ENCODE measurements around the gene ASIC1.
"Not testable (repeated sequence)": the region's sequence is repeated elsewhere in the genome, so short reads cannot be mapped to it uniquely, and the experiment has no call there.

Gene ASIC1

DNA sequence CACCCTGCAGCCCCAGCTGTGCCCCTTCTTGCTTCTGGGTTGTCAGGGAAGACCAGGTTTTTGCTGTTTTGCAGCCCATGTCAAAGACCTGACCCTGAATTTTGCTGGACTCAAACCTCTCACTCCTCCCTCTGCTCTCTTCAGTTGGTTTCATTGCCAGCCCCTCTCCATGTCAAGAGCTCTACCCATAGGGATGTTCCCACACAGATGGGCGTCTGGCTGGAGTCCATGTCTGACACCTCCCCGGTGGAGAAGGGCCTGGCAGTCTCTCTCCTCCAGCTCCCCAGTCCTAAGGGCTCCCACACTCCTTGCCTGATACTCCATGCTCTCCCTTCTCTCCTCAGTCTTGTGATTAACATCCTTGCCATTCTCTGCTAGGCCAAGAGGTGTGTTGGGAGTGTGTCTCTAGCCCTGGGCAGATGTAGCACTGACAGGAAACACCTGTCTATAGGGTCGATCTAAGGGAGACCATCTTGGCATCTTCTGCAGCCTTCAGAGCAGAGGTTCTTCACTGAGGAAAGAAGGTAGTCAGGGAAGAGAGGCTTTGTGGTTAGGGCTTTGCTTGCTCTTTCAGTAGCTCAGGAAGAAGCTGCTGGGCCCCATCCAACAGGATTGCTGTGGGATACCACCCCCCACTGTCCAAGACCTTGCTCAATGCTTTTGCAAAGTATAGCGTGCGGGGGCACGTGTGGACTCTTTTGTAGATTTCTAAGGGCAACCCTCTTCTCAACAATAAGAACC lies 4.7 kb downstream of the ASIC1 start:
- no peak for DNase-seq

DNA sequence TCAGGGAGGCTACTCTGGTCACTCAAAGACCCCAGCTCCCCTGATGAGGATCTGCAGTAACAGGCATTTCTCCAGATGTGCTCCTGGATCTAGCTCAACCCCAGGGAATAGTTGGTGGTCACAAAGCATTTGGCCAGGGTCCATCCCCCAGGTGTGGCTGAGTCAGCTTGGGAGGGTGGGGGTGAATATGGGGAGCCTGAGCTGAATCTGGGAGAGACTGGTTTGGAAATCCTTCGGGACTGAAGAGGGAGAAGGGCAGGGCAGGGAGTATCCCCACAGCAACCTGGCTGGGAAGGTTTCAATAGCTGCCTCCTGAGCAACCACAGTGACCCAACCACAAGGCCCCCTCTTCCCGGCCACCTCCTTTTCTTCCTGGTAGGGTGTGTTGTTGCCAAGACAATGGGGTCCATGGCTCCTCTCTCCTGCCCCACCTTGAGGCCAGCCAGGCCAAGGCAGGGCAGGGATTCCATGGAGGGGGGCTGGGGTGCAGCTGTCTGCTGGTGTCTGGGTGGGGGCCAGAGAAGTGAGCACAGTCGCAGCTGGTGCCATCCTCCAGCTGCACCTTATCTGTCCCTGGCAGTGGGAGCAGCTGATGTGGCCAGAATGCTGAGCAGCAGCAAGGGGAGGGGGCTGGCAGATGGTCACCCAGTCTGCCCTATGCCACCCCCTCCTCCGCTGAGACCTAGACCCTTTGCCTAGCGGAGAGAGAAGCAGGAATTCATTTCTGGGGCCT lies 5.5 kb downstream of the ASIC1 start:
- no peak for DNase-seq

DNA sequence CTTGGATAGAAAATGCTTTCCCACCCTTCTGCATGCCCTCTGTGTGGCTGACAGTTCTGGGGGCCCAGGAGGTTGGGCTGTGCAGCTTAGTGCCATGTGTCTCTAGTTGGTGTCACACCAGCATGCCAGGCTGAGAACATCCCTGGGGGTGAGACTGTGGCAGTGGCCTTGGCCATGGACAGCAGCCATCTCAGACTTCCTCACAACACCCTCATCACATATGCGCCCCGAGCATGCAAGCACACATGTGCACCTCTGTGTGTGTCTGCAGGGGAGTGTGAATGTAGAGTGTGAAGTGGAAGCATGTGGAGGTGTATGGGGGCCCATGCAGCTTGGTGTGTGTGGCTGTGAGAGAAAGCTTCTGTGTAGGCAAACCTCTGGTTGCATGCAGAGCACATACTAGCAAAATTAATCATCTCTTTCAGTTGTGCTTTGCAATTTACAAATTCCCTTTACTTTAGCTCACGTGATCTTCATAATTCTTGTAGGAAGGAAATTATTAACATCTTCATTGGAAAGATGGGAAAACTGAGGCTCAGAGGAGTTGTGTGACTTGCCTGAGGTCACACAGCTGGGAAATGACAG lies 8.4 kb downstream of the ASIC1 start:
- DNase-seq = no peak

DNA sequence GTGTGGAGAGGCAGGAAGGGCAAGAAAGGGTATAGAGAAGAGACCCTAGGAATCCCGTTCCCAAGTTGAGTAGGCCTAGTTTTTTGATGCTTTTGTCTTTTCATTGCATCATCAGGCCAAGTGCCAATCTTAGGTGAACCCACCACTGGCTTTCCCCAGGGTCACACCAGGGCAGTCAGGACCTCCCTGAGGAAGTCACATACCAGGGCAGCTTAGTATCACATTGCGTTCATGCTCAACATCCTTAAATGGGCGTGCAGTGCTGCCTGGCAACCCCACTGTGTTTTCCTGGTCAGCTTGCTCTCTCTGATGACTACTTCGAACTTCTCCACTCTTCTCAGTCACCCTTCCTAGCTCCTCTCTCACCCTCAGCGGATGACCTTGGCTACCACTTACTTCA lies 9.0 kb downstream of the ASIC1 start:
- peak; percentile 6 for DNase-seq

DNA sequence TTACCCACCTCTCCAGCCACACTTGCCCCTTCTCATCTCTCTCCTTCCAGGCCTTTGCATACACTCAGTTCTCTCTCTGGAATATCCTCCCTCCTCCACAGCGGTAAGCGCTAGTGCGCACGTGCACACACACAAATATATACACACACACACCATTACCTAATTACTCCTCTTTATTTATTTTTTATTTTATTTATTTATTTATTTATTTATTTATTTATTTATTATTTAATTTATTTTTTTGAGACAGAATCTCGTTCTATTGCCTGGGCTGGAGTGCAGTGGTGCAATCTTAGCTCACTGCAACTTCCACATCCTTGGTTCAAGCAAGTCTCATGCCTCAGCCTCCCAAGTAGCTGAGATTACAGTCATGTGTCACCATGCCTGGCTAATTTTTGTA lies 11.7 kb downstream of the ASIC1 start:
- DNase-seq = no peak

DNA sequence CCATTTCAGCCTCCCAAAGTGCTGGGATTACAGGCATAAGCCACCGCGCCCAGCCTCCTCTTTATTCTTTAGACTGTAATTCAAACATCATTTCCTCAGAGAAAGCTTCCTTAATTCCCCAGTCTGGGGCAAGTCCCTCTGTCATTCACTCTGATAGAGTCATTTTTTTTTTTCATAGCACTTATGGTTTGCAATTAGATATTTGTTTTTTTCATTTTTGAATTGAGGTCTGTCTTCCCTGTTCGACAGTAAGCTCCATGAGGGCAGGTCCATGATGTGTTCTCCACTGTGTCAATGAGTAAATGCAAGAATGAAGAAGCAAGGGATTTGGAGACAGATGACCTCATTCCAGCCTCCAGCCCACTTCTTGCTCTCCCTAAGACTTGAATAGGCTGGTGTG lies 12.1 kb downstream of the ASIC1 start:
- DNase-seq = no peak

DNA sequence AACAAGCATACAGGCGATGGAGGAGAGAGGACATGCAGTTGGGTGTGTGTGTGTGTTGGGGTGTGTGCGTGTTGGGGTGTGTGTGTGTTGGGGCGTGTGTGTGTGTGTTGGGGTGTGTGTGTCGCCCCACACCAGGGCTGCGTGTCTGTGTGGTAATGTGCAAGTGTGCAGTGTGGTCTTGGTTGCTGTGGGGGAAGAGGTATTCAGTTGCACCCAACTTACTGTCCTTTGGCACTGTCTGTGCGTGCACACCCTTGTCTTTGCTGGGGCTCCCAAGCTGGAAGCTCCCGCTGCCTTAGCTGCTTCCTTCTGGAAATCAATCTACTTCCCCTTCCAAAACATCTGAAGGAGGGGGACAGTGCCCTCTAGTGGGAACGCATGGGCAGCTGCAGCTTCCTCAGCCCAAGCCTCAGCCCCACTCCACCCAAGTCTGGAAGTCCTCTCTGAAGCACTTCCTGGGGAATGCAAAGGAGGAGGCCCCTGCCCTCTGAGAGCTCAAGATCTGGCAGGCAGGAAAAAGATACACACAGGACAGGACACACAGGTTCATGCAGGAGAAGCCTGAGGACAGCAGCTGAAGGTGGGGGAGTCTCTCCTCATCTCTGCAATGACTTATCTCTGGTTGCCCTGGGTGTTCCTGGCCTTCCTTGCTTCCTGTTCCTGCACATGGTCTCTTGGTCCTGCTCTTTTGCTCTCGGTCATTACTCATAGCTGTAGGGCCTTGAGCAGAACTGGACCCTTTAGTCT lies 13.1 kb downstream of the ASIC1 start:
- DNase-seq = peak; percentile 56

DNA sequence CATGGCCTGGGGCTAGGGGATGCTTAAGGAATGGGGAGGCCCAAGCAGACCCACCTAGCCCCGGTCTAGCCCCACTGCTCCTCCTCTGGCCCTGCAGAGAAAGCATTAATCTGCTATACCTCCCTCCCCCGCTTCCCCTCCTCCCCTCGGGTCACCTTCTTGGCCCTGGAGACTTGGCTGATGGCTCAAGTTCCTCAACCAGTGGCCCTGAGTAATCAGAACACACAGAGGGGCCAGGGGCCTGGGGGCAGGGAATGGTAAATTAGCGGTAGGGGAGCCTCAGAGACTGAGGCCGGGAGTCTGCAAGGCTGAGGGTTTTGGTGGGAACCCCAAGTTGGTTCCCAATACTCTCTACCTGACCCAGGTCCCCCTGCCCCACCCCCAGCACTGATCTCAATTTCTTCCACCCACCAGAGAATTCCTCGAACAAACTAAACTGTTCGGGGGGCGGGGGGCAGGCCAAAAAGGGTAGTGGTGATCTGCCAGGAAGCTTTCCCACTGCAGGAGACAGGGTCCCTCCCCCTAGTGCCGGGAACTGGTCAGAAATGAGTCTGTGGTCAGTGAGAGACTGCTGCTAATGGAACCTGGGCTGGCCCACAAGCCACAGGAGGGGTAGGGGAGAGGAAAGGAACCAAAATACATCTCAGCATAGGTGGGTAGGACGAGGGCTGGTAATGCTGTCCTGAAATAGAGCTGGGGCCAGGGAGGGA lies 15.0 kb downstream of the ASIC1 start:
- DNase-seq = no peak

DNA sequence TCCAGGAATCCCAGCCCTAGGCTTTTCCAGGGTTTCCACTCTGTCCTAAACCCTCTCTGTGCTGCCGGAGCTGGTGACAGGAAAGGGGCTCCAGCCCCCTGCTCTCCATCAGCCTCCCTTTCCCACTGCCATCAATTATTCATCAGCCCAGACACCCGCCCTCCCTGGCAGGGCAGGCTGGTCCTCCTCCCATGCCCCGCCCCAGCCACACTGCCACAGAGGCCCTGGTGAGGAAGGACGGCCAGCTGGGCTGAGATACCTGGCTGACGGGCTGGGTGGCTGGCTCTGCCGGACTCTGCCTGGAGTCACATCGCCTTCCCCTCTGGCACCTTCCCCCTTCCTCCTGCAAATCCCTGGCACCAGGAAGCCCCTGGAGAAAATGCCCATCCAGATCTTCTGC lies 15.8 kb downstream of the ASIC1 start:
- no peak for DNase-seq

DNA sequence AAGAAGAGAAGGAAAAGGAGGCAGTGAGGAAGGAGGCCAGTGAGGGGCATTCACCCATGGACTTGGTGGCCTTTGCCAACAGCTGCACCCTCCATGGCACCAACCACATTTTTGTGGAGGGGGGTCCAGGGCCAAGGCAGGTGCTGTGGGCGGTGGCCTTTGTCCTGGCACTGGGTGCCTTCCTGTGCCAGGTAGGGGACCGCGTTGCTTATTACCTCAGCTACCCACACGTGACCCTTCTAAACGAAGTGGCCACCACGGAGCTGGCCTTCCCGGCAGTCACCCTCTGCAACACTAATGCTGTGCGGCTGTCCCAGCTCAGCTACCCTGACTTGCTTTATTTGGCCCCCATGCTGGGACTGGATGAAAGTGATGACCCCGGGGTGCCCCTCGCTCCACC lies 16.3 kb downstream of the ASIC1 start:
- no peak for DNase-seq

DNA sequence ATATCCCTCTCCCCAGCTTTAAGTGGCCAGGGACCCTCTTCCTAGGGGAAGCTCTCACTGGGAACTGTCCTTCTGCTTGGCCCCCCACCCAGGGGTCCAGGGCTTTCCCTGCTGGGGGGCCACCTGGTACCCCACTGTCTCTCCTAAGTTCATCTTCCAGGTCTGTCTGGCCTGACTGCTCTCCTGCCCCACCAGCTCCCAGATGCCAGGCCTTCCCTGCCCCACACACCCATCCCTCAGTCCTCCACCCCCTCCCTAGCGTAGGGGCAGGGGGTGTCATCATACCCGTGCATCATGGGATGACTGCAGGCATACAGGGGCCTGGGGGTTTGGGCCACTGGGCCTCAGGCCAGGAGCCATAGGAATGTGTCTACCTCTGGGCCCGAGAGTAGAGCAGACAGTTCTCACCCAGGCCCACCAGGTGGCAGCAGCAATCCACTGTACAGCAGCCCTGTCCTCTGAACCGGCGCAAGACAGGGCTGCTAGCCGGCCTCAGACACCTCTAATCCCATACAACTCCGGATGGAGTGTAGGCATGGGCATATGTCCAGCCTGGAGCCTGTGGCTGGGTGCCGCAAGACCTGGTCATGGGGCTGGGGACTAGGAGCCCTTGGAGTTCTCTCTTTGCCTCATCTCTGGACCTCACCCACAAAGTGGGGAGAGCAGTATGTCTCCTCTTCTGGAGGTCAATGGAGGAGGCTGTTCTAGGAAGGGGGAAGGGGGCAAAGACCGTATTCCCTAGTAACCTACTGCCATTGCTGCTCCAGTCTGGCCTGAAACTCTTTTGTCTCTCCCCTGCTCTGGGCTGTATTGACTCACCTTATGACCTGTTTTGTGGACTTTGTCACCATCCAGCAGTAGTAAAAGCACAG lies 17.8 kb downstream of the ASIC1 start:
- DNase-seq = peak; percentile 74

DNA sequence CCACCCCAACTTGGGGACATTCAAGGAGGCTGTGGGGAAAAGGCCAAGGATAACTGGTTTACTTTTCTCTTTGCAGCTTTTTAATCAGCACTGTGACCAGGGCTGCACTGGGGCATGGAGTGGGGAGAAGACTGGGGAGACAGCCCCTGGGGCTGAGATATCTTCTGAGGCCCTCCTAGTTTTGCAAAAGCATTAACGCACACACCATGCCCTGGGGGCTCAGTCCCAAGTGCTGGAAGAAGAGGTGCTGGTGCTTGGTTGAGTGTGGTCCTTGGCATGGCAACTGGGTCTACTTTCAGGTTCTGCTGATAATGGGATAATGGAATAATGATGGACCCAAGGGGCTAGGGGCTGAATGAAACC lies 18.4 kb downstream of the ASIC1 start:
- DNase-seq = no peak

DNA sequence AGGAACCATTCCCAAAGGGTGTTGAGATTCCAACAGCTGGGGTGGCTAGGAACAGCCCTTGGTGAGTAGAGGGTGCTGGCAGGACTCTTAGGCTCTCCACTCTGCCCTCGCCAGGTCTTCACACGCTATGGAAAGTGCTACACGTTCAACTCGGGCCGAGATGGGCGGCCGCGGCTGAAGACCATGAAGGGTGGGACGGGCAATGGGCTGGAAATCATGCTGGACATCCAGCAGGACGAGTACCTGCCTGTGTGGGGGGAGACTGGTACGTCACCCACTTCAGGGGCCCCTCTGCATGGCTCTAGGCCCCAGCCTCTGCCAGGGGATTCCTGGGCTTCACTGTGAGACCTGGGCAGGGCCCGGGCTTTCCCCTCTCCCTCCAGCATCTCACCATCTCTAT lies 19.7 kb downstream of the ASIC1 start:
- no peak for DNase-seq

DNA sequence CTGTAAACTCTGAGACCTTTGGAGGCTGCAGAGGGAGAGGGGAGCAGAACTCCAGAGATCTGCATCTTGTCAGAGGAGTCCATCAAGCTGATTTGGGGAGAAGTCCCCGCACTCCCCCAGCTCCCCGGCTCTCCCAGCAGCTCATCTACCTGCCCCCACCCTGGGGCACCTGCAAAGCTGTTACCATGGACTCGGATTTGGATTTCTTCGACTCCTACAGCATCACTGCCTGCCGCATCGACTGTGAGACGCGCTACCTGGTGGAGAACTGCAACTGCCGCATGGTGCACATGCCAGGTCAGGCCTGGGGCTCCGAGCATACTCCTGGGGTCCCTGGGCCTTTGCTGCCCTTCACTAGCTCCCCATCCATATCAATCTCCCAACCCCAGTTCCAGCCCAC lies 20.9 kb downstream of the ASIC1 start:
- no peak for DNase-seq

DNA sequence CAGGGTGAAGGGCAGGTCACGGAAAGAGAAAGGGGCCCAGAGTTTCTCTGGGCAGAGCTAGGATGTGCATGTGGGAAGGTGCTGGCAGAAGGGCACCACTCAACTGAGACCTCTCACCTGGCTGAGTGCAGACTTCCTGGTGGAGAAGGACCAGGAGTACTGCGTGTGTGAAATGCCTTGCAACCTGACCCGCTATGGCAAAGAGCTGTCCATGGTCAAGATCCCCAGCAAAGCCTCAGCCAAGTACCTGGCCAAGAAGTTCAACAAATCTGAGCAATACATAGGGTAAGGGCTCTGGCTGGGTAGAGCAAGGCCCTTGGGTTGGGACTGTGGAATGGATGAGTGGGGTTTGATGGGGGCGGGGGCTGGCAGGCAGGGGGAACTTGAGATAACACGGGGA lies 22.4 kb downstream of the ASIC1 start:
- DNase-seq = no peak

DNA sequence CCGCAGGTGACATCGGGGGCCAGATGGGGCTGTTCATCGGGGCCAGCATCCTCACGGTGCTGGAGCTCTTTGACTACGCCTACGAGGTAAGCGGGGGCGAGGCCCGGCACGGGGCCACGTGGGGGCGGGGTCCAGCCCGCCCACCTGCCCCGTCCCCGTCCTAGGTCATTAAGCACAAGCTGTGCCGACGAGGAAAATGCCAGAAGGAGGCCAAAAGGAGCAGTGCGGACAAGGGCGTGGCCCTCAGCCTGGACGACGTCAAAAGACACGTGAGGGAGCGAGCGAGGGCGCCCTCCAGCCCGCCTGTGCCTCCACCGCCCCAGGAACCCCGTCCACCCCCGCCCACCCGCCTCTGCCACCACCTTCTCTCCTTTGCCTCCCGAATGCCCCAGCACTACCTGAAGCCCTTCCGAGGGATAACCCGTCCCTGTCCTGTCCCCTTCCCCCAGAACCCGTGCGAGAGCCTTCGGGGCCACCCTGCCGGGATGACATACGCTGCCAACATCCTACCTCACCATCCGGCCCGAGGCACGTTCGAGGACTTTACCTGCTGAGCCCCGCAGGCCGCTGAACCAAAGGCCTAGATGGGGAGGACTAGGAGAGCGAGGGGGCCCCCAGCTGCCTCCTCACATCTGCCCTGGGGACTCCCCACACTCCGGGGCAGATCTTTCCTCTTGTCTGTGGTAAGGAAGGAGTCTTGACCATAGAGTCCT lies 23.9 kb downstream of the ASIC1 start:
- no peak for DNase-seq

DNA sequence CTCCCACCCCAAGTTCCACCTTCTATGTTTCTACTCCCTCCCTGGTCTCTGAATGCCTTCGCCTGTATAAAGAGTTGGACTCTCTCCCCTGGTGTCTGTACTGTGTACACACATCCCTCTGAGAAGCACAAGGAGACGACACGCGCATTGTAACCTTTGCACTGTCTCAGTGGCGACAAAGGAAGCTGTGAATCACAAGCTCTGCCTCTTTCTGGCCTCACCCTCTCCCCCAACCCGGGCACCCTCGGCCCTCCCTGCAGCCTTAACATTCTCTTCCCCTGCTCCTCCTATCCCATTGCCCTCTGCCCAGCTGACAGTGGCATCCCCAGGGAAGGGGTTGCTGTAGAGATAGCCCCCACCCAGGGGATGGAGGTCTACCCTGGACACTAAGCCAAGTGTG lies 25.2 kb downstream of the ASIC1 start:
- no peak for DNase-seq

DNA sequence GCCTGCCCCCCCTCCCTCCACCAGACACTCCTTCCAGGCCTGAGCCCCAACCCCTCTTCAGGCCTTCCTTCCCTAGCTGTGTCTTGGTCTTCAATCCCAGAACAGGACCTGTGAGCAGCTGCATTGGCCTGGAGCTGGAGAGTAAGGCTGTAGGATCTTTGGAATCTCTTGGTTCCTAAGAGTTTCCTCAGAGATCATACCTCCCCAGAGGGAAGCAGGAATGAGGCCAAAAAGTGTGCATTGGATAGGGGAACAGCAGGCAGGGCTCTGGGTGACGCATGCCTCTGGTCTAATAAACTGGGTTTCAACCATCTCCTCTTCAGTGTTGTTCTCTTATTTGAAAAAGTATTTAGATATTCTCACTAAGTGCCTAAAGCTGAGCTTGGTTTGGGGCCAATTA lies 25.9 kb downstream of the ASIC1 start:
- DNase-seq = no peak

DNA sequence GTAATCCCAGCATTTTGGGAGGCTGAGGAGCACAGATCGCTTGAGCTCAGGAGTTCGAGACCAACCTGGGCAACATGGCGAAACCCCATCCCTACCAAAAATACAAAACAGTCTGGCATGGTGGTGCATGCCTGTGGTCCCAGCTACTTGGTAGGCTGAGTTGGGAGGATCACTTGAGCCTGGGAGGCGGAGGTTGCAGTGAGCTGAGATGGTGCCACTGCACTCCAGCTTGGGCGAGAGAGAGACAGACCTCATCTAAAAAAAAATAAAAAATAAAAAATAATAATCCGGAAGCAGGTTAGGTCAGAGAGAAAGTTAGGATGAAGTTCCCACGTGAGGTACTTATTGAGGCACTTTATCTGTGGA lies 27.0 kb downstream of the ASIC1 start:
- DNase-seq = not testable (repeated sequence)

DNA sequence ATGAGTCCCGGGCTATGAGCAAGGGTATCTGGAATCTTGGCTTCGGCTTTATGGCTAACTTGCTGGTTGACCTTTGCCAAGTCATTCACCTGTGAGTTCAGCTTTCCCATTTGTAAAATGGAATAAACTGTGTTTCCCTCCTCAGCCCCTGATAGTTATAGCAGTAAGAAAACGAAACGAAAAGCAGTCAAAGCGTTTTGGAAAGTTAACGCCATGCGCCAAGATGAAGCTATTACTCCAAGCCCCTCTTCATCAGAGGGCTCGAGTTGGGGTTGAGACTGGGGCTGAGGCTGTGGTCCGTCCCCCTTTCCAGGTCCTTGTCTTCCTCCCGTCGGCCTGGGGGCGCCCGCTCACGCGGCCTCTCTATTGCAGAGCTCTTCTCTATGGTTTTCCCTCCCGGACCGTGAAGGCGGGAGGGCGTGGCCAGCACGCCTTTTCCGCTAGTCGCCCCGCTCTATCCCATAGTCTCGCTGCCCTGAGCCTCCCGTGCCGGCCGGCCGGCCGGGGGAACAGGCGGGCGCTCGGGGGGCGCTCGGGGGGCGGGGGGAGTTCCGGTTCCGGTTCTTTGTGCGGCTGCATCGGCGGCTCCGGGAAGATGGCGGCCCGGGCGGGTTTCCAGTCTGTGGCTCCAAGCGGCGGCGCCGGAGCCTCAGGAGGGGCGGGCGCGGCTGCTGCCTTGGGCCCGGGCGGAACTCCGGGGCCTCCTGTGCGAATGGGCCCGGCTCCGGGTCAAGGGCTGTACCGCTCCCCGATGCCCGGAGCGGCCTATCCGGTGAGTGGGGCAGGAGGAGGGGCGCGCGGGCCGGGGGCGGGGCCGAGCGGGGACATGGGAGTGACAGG lies 27.6 kb downstream of the ASIC1 start, which contains the start of gene SMARCD1:
SMARCD1 (plus strand) TSS at position 568 of the 840 bp plus-strand sequence; CDS start at position 596, 28 bp downstream.
- DNase-seq = peak; percentile 89

Data from CD4-positive, alpha-beta T cell treated with Interferon gamma for 1 hour (primary cell).